ENCODE data around the gene SIM1.

DNA sequence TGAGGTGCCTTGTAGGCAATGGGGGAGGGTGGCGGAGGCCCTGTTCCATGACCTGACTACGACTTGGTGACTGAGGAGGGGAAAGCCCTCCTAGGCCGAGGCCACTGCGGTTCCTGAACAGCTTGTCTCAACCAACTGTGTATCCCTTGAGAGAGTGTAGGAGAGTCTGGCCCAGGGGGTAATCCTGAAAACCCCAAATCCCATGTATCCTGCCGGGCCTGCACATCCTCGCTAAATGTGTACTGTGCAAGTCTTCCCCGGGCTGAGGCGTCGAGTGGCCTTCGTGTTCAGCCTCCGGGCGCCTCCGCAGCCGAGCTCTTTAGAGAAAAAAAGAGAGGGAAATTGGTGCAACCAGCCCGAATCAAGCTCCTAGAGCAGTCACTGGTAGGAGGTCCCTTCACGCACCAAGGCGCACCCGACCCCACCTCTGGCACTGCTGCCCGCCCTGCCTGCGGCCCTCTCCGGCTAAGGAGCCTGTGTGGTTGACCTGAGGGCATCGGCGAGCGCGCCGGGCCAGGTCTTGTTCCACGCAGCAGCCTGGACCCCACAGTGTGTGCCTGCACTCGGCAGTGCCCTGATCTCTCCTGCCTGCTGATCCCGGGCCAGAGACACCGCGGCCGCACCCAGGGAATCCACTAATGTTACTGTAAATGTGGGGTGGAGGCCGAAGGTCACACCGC, 7.3 kb downstream of the SIM1 start:
- TF ChIP-seq, protein P1, sequence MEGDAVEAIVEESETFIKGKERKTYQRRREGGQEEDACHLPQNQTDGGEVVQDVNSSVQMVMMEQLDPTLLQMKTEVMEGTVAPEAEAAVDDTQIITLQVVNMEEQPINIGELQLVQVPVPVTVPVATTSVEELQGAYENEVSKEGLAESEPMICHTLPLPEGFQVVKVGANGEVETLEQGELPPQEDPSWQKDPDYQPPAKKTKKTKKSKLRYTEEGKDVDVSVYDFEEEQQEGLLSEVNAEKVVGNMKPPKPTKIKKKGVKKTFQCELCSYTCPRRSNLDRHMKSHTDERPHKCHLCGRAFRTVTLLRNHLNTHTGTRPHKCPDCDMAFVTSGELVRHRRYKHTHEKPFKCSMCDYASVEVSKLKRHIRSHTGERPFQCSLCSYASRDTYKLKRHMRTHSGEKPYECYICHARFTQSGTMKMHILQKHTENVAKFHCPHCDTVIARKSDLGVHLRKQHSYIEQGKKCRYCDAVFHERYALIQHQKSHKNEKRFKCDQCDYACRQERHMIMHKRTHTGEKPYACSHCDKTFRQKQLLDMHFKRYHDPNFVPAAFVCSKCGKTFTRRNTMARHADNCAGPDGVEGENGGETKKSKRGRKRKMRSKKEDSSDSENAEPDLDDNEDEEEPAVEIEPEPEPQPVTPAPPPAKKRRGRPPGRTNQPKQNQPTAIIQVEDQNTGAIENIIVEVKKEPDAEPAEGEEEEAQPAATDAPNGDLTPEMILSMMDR (IDR thresholded peaks at IDR 0.05): no peak
- TF ChIP-seq EZH2 (IDR thresholded peaks at IDR 0.05): peak; percentile 77

All from neural progenitor cell (in vitro differentiated cells).